Tibial nerve (tissue), 4 donors: ENCODE measurements around the gene MED22. TPM values are rescaled to one million over a fixed set of nuclear protein-coding genes. Genes with fewer than 3 reads are reported as not detected.

Experiments used
- DNase-seq, 2 donors: peaks; one replicate each; pipeline ENCODE4 v3.0.0-alpha.2; 2019; ENCODE audit warnings: low spot score in 2 of 2
- H3K27ac ChIP-seq, 4 donors: fragments of 200-600 bp; sonication (generic) in 3 of 4; one replicate each; pipeline ENCODE4 v1.5.1; 2017 to 2019; ENCODE audit warnings: mild to moderate bottlenecking in 1 of 4
- H3K27me3 ChIP-seq, 2 donors: fragments of 200-600 bp; sonication (generic) in 1 of 2; one replicate each; pipeline versions ENCODE4 v1.5.1 to v1.6.0; 2017 to 2019
- H3K36me3 ChIP-seq, 3 donors: fragments of 200-600 bp; sonication (generic); one replicate each; pipeline ENCODE4 v1.5.1; 2018 to 2019
- H3K4me1 ChIP-seq, 4 donors: fragments of 200-600 bp; sonication (generic) in 3 of 4; one replicate each; pipeline ENCODE4 v1.5.1; 2017 to 2019
- H3K4me3 ChIP-seq, 4 donors: fragments of 200-600 bp; sonication (generic) in 3 of 4; one replicate each; pipeline ENCODE4 v1.5.1; 2017 to 2019; ENCODE audit warnings: mild to moderate bottlenecking in 1 of 4, moderate library complexity in 1 of 4
- H3K9me3 ChIP-seq, 4 donors: fragments of 200-600 bp; sonication (generic) in 3 of 4; one replicate each; pipeline ENCODE4 v1.5.1; 2017 to 2019
- CTCF ChIP-seq, 5 experiments: fragments of 200-600 bp in 3 of 5; fragments of 450-650 bp in 2 of 5; sonication (generic) in 3 of 5; IDR thresholded peaks; one replicate each; pipeline ENCODE4 v1.5.1; 2016 to 2019; ENCODE audit warnings: antibody characterized with exemption in 5 of 5, mild to moderate bottlenecking in 3 of 5, moderate library complexity in 2 of 5
- EP300 ChIP-seq, 2 donors: sonication (generic); formaldehyde crosslinking; IDR thresholded peaks; one replicate each; pipeline ENCODE4 v1.6.1; 2017; ENCODE audit warnings: antibody characterized with exemption in 2 of 2, mild to moderate bottlenecking in 1 of 2
- POLR2A ChIP-seq, 2 donors: fragments of 450-650 bp; IDR thresholded peaks; one replicate each; pipeline ENCODE4 v1.6.1; 2017; ENCODE audit warnings: antibody characterized with exemption in 2 of 2, mild to moderate bottlenecking in 2 of 2, moderate library complexity in 2 of 2
- WGBS, 2 donors: methylation state at CpG; one replicate each; pipeline ENCODE4 v1.1.5; 2018; 5-methylcytosine and 5-hydroxymethylcytosine counted together
- total RNA-seq, 4 donors: library from RNA; depleted of rRNA; stranded (reverse); fragments of >200 nt; gene quantifications; one replicate each; pipeline ENCODE4 v1.1.0, GENCODE V29; 2016

MED22 gene
- total RNA-seq, 4 donors from 2014 or later: 29.3 to 63.6 (median 39.2) TPM

GRCh38 chr9:133390713-133391112 lies 42.8 kb upstream of the MED22 start:
- peaks cover 0 to 27% of the 10 kb centered on the region in 2 donors for H3K27me3 ChIP-seq
- 79% methylated on average over 7 of the region's 7 CpGs for WGBS, 2 donors
- no peaks in the 10 kb centered on the region for H3K4me1 ChIP-seq
- no peak overlapping the region for H3K4me3 ChIP-seq
- no peak overlapping the region for H3K27ac ChIP-seq
- TF ChIP-seq EP300 (IDR thresholded peaks at IDR 0.05): no peak
- TF ChIP-seq CTCF (IDR thresholded peaks at IDR 0.05): no peak
- TF ChIP-seq POLR2A (IDR thresholded peaks at IDR 0.05): no peak
- H3K9me3 ChIP-seq: no peaks in the 10 kb centered on the region
- no peaks in the 10 kb centered on the region for H3K36me3 ChIP-seq
- DNase-seq: no peak

GRCh38 chr9:133389562-133389961 lies 41.6 kb upstream of the MED22 start:
- H3K4me1 ChIP-seq: no peaks in the 10 kb centered on the region
- no peak overlapping the region for H3K27ac ChIP-seq
- no peak overlapping the region for H3K4me3 ChIP-seq
- H3K9me3 ChIP-seq: no peaks in the 10 kb centered on the region
- TF ChIP-seq EP300 (IDR thresholded peaks at IDR 0.05): no peak
- TF ChIP-seq CTCF (IDR thresholded peaks at IDR 0.05): no peak
- TF ChIP-seq POLR2A (IDR thresholded peaks at IDR 0.05): no peak
- DNase-seq: no peak
- H3K36me3 ChIP-seq: no peaks in the 10 kb centered on the region
- 79 to 80% methylated on average over 13 of the region's 13 CpGs for WGBS, 2 donors
- peaks cover 0 to 17% of the 10 kb centered on the region in 2 donors for H3K27me3 ChIP-seq

GRCh38 chr9:133389025-133389557 lies 41.2 kb upstream of the MED22 start:
- no peak for TF ChIP-seq CTCF (IDR thresholded peaks at IDR 0.05)
- TF ChIP-seq POLR2A (IDR thresholded peaks at IDR 0.05): no peak
- no peak for TF ChIP-seq EP300 (IDR thresholded peaks at IDR 0.05)
- WGBS, 2 donors: 90 to 91% methylated on average over 8 to 12 of the region's 12 CpGs
- H3K9me3 ChIP-seq: no peaks in the 10 kb centered on the region

GRCh38 chr9:133387680-133388079 lies 39.7 kb upstream of the MED22 start:
- no peak overlapping the region for H3K27ac ChIP-seq
- WGBS, 2 donors: 85 to 88% methylated on average over 9 of the region's 9 CpGs
- H3K4me1 ChIP-seq: no peaks in the 10 kb centered on the region
- H3K27me3 ChIP-seq: peaks cover 0 to 9% of the 10 kb centered on the region in 2 donors
- no peaks in the 10 kb centered on the region for H3K36me3 ChIP-seq
- no peak for DNase-seq
- no peaks in the 10 kb centered on the region for H3K9me3 ChIP-seq
- H3K4me3 ChIP-seq: no peak overlapping the region
- no peak for TF ChIP-seq POLR2A (IDR thresholded peaks at IDR 0.05)
- TF ChIP-seq EP300 (IDR thresholded peaks at IDR 0.05): no peak

More at GRCh38 chr9:133389025-133389557, 41.2 kb upstream of the MED22 start:
- H3K27ac ChIP-seq: no peak overlapping the region
- peaks cover 0 to 12% of the 10 kb centered on the region in 2 donors for H3K27me3 ChIP-seq
- no peak overlapping the region for H3K4me3 ChIP-seq
- no peaks in the 10 kb centered on the region for H3K36me3 ChIP-seq
- H3K4me1 ChIP-seq: no peaks in the 10 kb centered on the region
- no peak for DNase-seq

- H3K27ac ChIP-seq: no peak overlapping the region
- no peak for DNase-seq
- H3K36me3 ChIP-seq: no peaks in the 10 kb centered on the region
- H3K9me3 ChIP-seq: no peaks in the 10 kb centered on the region
- TF ChIP-seq POLR2A (IDR thresholded peaks at IDR 0.05) (no peak), EP300 (IDR thresholded peaks at IDR 0.05) (no peak), CTCF (IDR thresholded peaks at IDR 0.05) (no peak)
- WGBS, 2 donors: 77 to 81% methylated on average over 10 to 13 of the region's 13 CpGs
- peaks cover 0 to 5% of the 10 kb centered on the region in 2 donors for H3K27me3 ChIP-seq
- H3K4me1 ChIP-seq: no peaks in the 10 kb centered on the region
- H3K4me3 ChIP-seq: no peak overlapping the region
These were observed 38.4 kb upstream of the MED22 start for GRCh38 chr9:133386338-133386737.
